SK-N-SH (cell line): ENCODE measurements around the gene PSMB5. TPM values are rescaled to one million over a fixed set of nuclear protein-coding genes. Genes with fewer than 3 reads are reported as not detected.

Source experiments
- CTCF ChIA-PET: fragments of 300-600, 350-600 bp; formaldehyde crosslinking; extraction: SDS; loops from one replicate; lab custom pipeline; 2021; lab: Yijun Ruan, JAX
- POLR2A ChIA-PET: fragments of 350-600 bp; sonication (Branson Sonifier 250); formaldehyde crosslinking; extraction: SDS; loops from one replicate; lab custom pipeline; 2020; ENCODE audit warnings: antibody characterized with exemption, inconsistent platforms; lab: Yijun Ruan, JAX
- DNase-seq: peaks from one replicate; pipeline ENCODE4 v3.0.0; 2012
- H2AFZ ChIP-seq: fragments of 200-600 bp; sonication (generic); 2 replicates; pipeline ENCODE4 v1.8.1; 2016; ENCODE audit warnings: antibody characterized with exemption, mild to moderate bottlenecking, low read depth
- H3F3A ChIP-seq: fragments of 200-600 bp; sonication (generic); replicated peaks from 2 replicates; pipeline ENCODE3; 2016; ENCODE audit warnings: antibody characterized with exemption, mild to moderate bottlenecking; ENCODE audit not compliant: insufficient read depth
- H3K27ac ChIP-seq, 2 experiments: fragments of 200-500 bp in 1 of 2; fragments of 200-600 bp in 1 of 2; sonication (Bioruptor generic) in 1 of 2; sonication (generic), shearing (Covaris generic) in 1 of 2; 2 replicates each; pipeline versions ENCODE4 v1.5.1 to v1.6.1; 2014 to 2016; ENCODE audit warnings: low read depth in 2 of 2, inconsistent platforms in 1 of 2, low read length in 1 of 2, mild to moderate bottlenecking in 1 of 2, mixed read lengths in 1 of 2
- H3K27me3 ChIP-seq: fragments of 200-600 bp; sonication (generic), shearing (Covaris generic); 2 replicates; pipeline ENCODE4 v1.6.1; 2016; ENCODE audit warnings: mixed run types; ENCODE audit not compliant: insufficient read depth
- H3K36me3 ChIP-seq, 2 experiments: fragments of 200-500 bp in 1 of 2; fragments of 200-600 bp in 1 of 2; sonication (Bioruptor generic) in 1 of 2; sonication (generic) in 1 of 2; replicated peaks in 1 of 2; 2 replicates each; pipeline versions ENCODE3 to v1.5.1; 2014 to 2016; ENCODE audit warnings: low read length in 1 of 2, mild to moderate bottlenecking in 1 of 2; ENCODE audit not compliant: insufficient read depth in 2 of 2, control insufficient read depth in 1 of 2
- H3K4me1 ChIP-seq, 2 experiments: fragments of 200-500 bp in 1 of 2; fragments of 200-600 bp in 1 of 2; sonication (Bioruptor generic) in 1 of 2; sonication (generic), shearing (Covaris generic) in 1 of 2; 2 replicates each; pipeline versions ENCODE4 v1.5.1 to v1.6.1; 2014 to 2016; ENCODE audit warnings: low read depth in 1 of 2, low read length in 1 of 2, mixed run types in 1 of 2; ENCODE audit not compliant: insufficient read depth in 2 of 2, control insufficient read depth in 1 of 2
- H3K4me2 ChIP-seq: fragments of 200-600 bp; sonication (generic), shearing (Covaris generic); 2 replicates; pipeline ENCODE4 v1.6.1; 2017; ENCODE audit warnings: mixed run types
- H3K4me3 ChIP-seq, 2 experiments: fragments of 200-500 bp in 1 of 2; fragments of 200-600 bp in 1 of 2; sonication (Bioruptor generic) in 1 of 2; sonication (generic), shearing (Covaris generic) in 1 of 2; 2 replicates each; pipeline versions ENCODE4 v1.5.1 to v1.8.1; 2014 to 2016; ENCODE audit warnings: low read depth in 2 of 2, inconsistent platforms in 1 of 2, low read length in 1 of 2, mild to moderate bottlenecking in 1 of 2, mixed read lengths in 1 of 2, moderate library complexity in 1 of 2
- H3K79me2 ChIP-seq: fragments of 200-600 bp; sonication (generic); 2 replicates; pipeline ENCODE4 v1.8.1; 2017; ENCODE audit warnings: mild to moderate bottlenecking; ENCODE audit not compliant: insufficient read depth
- H3K9ac ChIP-seq: fragments of 200-600 bp; sonication (generic); 2 replicates; pipeline ENCODE4 v1.6.1; 2017; ENCODE audit warnings: mixed run types
- H3K9me2 ChIP-seq: fragments of 200-600 bp; sonication (generic); 2 replicates; pipeline ENCODE4 v1.6.1; 2017; ENCODE audit warnings: mixed run types
- H3K9me3 ChIP-seq: fragments of 200-600 bp; sonication (generic); 2 replicates; pipeline ENCODE4 v1.6.1; 2017; ENCODE audit warnings: mixed run types, mild to moderate bottlenecking, moderate library complexity
- H4K20me1 ChIP-seq: fragments of 200-600 bp; sonication (generic); 2 replicates; pipeline ENCODE4 v1.6.1; 2017; ENCODE audit warnings: mild to moderate bottlenecking, mixed run types; ENCODE audit not compliant: insufficient read depth
- CHD2 ChIP-seq: fragments of 150-350 bp; IDR thresholded peaks from 2 replicates; pipeline ENCODE4 v1.6.1; 2018; ENCODE audit warnings: low read length; ENCODE audit not compliant: partially characterized antibody
- EP300 ChIP-seq, 2 experiments: IDR thresholded peaks; 2 replicates each; pipeline versions ENCODE4 v1.4.0 to v1.6.1; 2012; ENCODE audit warnings: borderline replicate concordance in 1 of 2, low read depth in 1 of 2, low read length in 1 of 2
- FOSL2 ChIP-seq: IDR thresholded peaks from 2 replicates; pipeline ENCODE4 v1.4.0; 2012; ENCODE audit warnings: low read depth, mild to moderate bottlenecking, moderate library complexity, borderline replicate concordance
- FOXJ3 ChIP-seq: sonication (generic); formaldehyde crosslinking; IDR thresholded peaks from 2 replicates; pipeline ENCODE4 v1.5.1; 2020; ENCODE audit warnings: mild to moderate bottlenecking, missing genetic modification reagents
- NRF1 ChIP-seq: IDR thresholded peaks from 2 replicates; pipeline ENCODE4 v1.6.1; 2012; ENCODE audit warnings: low read depth, mild to moderate bottlenecking, low read length
- RAD21 ChIP-seq: IDR thresholded peaks from 2 replicates; pipeline ENCODE4 v1.6.1; 2012; ENCODE audit warnings: mild to moderate bottlenecking, low read length
- RCOR1 ChIP-seq: fragments of 150-350 bp; IDR thresholded peaks from 2 replicates; pipeline ENCODE4 v1.6.1; 2017; ENCODE audit warnings: antibody characterized with exemption, low read length
- RFX5 ChIP-seq: IDR thresholded peaks from 2 replicates; pipeline ENCODE4 v1.6.1; 2012; ENCODE audit warnings: mild to moderate bottlenecking, improper control_type of control experiment, low read length
- SIN3A ChIP-seq: IDR thresholded peaks from 2 replicates; pipeline ENCODE4 v1.6.1; 2012; ENCODE audit warnings: low read depth, mild to moderate bottlenecking, low read length, moderate library complexity, borderline replicate concordance
- SMC3 ChIP-seq: IDR thresholded peaks from 2 replicates; pipeline ENCODE4 v1.6.1; 2012; ENCODE audit warnings: low read depth, low read length, improper control_type of control experiment
- WGBS: methylation state at CpG from one replicate; pipeline ENCODE4 v1.1.6; 2017; ENCODE audit warnings: low lambda C conversion rate; 5-methylcytosine and 5-hydroxymethylcytosine counted together
- polyA plus RNA-seq, 3 experiments: library from polyadenylated mRNA; depleted of rRNA; stranded (reverse); fragments of >200 nt; gene quantifications; 2 replicates each; pipeline ENCODE4 v1.2.3, GENCODE V29; 2012
- TF ChIP-seq, protein P1 (sequence below): fragments of 150-350 bp; IDR thresholded peaks from 2 replicates; pipeline ENCODE4 v1.6.1; 2016; ENCODE audit warnings: mild to moderate bottlenecking, low read depth, low read length
- TF ChIP-seq, protein P2 (sequence below): IDR thresholded peaks from 2 replicates; pipeline ENCODE4; 2012
- TF ChIP-seq, protein P3 (sequence below): IDR thresholded peaks from 2 replicates; pipeline ENCODE4 v1.4.0; 2012; ENCODE audit warnings: low read depth, borderline replicate concordance
- TF ChIP-seq, protein P4 (sequence below): IDR thresholded peaks from 2 replicates; pipeline ENCODE4 v1.6.1; 2012; ENCODE audit warnings: mild to moderate bottlenecking, low read depth, low read length, moderate library complexity
- TF ChIP-seq, protein P5 (sequence below): IDR thresholded peaks from 2 replicates; pipeline ENCODE4 v1.4.0; 2012; ENCODE audit warnings: low read depth
- TF ChIP-seq, protein P6 (sequence below): fragments of 150-350 bp; IDR thresholded peaks from 2 replicates; pipeline ENCODE4 v1.6.1; 2017; ENCODE audit warnings: antibody characterized with exemption, low read length, low read depth, borderline replicate concordance

The PSMB5 gene
- polyA plus RNA-seq, 1 of the 3 experiments (the other 2 are of a cell fraction), result 337 TPM

DNA sequence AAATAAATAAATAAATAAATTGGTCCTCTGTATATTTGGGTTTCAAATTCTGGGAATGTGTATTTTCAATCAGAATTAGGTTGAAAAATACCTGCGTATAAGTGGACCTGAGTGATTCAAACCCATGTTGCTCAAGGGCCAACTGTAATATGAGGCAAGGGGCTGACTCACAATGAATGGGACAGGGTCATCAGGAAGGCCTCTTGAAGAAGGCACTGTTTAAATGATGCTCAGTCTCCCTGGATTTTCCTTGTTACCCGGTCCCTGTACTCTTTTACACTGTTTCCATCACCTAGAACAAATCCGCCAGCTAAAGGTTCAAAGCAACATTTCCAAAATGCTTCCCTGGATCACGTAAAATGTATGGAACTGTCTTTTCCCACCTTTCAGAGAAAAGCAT lies 3.8 kb downstream of the PSMB5 start:
- Histone ChIP-seq H3K4me3 (no peak overlapping the region), H4K20me1 (no peaks in the 10 kb centered on the region), H3K9ac (no peak overlapping the region), H2AFZ (no peak overlapping the region), H3K36me3 (peaks cover 29 to 56% of the 10 kb centered on the region in 2 experiments), H3K4me2 (no peak overlapping the region), H3K9me2 (no peaks in the 10 kb centered on the region), H3F3A (peaks cover 6% of the 10 kb centered on the region), H3K79me2 (peaks cover 66% of the 10 kb centered on the region), H3K4me1 (peaks cover 9 to 22% of the 10 kb centered on the region in 2 experiments; a peak in 3 of 4 replicates), H3K27ac (no peak overlapping the region), H3K27me3 (no peaks in the 10 kb centered on the region), H3K9me3 (no peaks in the 10 kb centered on the region)
- CTCF ChIA-PET, result interaction anchor here (0.8 to 6.3 kb wide), 7 partner anchors 13 to 49 kb away, joined by 3 to 22 read pairs (median 5); partner anchors contain the start of gene AJUBA
- POLR2A ChIA-PET, result interaction anchor here (0.6 kb wide), 1 partner anchor 9 kb away, joined by 3 read pairs; no protein-coding TSS in a partner anchor
- no peak for DNase-seq
- WGBS, result 94% methylated on average over 4 of the region's 4 CpGs
- TF ChIP-seq, protein P1, sequence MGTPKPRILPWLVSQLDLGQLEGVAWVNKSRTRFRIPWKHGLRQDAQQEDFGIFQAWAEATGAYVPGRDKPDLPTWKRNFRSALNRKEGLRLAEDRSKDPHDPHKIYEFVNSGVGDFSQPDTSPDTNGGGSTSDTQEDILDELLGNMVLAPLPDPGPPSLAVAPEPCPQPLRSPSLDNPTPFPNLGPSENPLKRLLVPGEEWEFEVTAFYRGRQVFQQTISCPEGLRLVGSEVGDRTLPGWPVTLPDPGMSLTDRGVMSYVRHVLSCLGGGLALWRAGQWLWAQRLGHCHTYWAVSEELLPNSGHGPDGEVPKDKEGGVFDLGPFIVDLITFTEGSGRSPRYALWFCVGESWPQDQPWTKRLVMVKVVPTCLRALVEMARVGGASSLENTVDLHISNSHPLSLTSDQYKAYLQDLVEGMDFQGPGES, result no peak
- TF ChIP-seq, protein P2, sequence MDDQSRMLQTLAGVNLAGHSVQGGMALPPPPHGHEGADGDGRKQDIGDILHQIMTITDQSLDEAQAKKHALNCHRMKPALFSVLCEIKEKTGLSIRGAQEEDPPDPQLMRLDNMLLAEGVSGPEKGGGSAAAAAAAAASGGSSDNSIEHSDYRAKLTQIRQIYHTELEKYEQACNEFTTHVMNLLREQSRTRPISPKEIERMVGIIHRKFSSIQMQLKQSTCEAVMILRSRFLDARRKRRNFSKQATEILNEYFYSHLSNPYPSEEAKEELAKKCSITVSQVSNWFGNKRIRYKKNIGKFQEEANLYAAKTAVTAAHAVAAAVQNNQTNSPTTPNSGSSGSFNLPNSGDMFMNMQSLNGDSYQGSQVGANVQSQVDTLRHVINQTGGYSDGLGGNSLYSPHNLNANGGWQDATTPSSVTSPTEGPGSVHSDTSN, result no peak

DNA sequence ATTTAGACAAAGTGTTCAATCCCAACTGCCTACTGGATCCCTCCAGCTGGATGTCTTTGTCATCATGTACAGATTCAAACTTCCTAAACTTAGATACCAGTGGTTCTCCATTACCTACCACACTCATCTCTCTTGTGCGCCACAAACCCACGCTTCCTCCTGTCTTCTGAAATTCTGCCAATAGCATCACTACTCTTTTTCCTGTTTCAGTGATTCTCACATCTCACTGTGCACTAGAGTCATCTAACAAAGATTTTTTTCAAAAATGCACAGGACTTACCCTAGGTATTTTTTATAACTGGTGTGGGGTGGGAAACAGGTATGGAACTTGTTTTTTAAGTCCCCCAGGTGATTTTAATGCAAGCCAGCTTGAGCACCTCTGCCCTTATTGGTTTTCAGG lies 5.9 kb downstream of the PSMB5 start:
- 93% methylated on average over 2 of the region's 2 CpGs for WGBS
- H3K27me3 ChIP-seq, result no peaks in the 10 kb centered on the region
- ChIA-PET POLR2A (no interaction called here), CTCF (interaction anchor here (1.0 to 6.3 kb wide), 5 partner anchors 13 to 42 kb away, joined by 3 to 22 read pairs (median 5); no protein-coding TSS in a partner anchor)
- no peaks in the 10 kb centered on the region for H3K9me2 ChIP-seq
- H3K79me2 ChIP-seq, result peaks cover 58% of the 10 kb centered on the region
- peaks cover 11% of the 10 kb centered on the region for H3F3A ChIP-seq
- H3K4me2 ChIP-seq, result no peak overlapping the region
- H4K20me1 ChIP-seq, result no peaks in the 10 kb centered on the region
- peaks cover 7 to 22% of the 10 kb centered on the region in 2 experiments; a peak in 3 of 4 replicates for H3K4me1 ChIP-seq
- peaks cover 36 to 59% of the 10 kb centered on the region in 2 experiments for H3K36me3 ChIP-seq
- H3K9ac ChIP-seq, result no peak overlapping the region
- no peak for DNase-seq
- no peaks in the 10 kb centered on the region for H3K9me3 ChIP-seq
- H2AFZ ChIP-seq, result no peak overlapping the region
- H3K27ac ChIP-seq, result no peak overlapping the region
- no peak overlapping the region for H3K4me3 ChIP-seq
- TF ChIP-seq RFX5 (no peak), NRF1 (no peak), RCOR1 (no peak), EP300 (IDR thresholded peaks at IDR 0.05; ENCODE audit: borderline replicate concordance in 1 of 2, low read depth in 1 of 2, low read length in 1 of 2) (no peak), CHD2 (no peak), SMC3 (no peak), SIN3A (no peak), FOXJ3 (CRISPR knock-in tag) (no peak), RAD21 (no peak), FOSL2 (no peak)
- TF ChIP-seq, protein P3, sequence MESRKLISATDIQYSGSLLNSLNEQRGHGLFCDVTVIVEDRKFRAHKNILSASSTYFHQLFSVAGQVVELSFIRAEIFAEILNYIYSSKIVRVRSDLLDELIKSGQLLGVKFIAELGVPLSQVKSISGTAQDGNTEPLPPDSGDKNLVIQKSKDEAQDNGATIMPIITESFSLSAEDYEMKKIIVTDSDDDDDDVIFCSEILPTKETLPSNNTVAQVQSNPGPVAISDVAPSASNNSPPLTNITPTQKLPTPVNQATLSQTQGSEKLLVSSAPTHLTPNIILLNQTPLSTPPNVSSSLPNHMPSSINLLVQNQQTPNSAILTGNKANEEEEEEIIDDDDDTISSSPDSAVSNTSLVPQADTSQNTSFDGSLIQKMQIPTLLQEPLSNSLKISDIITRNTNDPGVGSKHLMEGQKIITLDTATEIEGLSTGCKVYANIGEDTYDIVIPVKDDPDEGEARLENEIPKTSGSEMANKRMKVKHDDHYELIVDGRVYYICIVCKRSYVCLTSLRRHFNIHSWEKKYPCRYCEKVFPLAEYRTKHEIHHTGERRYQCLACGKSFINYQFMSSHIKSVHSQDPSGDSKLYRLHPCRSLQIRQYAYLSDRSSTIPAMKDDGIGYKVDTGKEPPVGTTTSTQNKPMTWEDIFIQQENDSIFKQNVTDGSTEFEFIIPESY, result no peak
- TF ChIP-seq, protein P4, sequence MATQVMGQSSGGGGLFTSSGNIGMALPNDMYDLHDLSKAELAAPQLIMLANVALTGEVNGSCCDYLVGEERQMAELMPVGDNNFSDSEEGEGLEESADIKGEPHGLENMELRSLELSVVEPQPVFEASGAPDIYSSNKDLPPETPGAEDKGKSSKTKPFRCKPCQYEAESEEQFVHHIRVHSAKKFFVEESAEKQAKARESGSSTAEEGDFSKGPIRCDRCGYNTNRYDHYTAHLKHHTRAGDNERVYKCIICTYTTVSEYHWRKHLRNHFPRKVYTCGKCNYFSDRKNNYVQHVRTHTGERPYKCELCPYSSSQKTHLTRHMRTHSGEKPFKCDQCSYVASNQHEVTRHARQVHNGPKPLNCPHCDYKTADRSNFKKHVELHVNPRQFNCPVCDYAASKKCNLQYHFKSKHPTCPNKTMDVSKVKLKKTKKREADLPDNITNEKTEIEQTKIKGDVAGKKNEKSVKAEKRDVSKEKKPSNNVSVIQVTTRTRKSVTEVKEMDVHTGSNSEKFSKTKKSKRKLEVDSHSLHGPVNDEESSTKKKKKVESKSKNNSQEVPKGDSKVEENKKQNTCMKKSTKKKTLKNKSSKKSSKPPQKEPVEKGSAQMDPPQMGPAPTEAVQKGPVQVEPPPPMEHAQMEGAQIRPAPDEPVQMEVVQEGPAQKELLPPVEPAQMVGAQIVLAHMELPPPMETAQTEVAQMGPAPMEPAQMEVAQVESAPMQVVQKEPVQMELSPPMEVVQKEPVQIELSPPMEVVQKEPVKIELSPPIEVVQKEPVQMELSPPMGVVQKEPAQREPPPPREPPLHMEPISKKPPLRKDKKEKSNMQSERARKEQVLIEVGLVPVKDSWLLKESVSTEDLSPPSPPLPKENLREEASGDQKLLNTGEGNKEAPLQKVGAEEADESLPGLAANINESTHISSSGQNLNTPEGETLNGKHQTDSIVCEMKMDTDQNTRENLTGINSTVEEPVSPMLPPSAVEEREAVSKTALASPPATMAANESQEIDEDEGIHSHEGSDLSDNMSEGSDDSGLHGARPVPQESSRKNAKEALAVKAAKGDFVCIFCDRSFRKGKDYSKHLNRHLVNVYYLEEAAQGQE, result no peak
- TF ChIP-seq, protein P5, sequence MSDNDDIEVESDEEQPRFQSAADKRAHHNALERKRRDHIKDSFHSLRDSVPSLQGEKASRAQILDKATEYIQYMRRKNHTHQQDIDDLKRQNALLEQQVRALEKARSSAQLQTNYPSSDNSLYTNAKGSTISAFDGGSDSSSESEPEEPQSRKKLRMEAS, result no peak
- TF ChIP-seq, protein P6, sequence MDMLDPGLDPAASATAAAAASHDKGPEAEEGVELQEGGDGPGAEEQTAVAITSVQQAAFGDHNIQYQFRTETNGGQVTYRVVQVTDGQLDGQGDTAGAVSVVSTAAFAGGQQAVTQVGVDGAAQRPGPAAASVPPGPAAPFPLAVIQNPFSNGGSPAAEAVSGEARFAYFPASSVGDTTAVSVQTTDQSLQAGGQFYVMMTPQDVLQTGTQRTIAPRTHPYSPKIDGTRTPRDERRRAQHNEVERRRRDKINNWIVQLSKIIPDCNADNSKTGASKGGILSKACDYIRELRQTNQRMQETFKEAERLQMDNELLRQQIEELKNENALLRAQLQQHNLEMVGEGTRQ, result no peak
